WI38 (cell line): ENCODE measurements around the gene OSTC.

Experiments used
- H3K4me3 ChIP-seq: 2 replicates; pipeline ENCODE4 v1.5.1; 2011; ENCODE audit warnings: low read depth, mild to moderate bottlenecking, control low read depth, low read length
- TF ChIP-seq, protein P1 (sequence below): IDR thresholded peaks from 2 replicates; pipeline ENCODE4 v1.5.1; 2012; ENCODE audit warnings: low read depth, mild to moderate bottlenecking, control low read depth, low read length

Gene OSTC

GRCh38 chr4:108649863-108650211 lies 562 bp upstream of the OSTC start:
- TF ChIP-seq, protein P1, sequence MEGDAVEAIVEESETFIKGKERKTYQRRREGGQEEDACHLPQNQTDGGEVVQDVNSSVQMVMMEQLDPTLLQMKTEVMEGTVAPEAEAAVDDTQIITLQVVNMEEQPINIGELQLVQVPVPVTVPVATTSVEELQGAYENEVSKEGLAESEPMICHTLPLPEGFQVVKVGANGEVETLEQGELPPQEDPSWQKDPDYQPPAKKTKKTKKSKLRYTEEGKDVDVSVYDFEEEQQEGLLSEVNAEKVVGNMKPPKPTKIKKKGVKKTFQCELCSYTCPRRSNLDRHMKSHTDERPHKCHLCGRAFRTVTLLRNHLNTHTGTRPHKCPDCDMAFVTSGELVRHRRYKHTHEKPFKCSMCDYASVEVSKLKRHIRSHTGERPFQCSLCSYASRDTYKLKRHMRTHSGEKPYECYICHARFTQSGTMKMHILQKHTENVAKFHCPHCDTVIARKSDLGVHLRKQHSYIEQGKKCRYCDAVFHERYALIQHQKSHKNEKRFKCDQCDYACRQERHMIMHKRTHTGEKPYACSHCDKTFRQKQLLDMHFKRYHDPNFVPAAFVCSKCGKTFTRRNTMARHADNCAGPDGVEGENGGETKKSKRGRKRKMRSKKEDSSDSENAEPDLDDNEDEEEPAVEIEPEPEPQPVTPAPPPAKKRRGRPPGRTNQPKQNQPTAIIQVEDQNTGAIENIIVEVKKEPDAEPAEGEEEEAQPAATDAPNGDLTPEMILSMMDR: no peak
- H3K4me3 ChIP-seq: peak overlapping the region; percentile 85

DNA sequence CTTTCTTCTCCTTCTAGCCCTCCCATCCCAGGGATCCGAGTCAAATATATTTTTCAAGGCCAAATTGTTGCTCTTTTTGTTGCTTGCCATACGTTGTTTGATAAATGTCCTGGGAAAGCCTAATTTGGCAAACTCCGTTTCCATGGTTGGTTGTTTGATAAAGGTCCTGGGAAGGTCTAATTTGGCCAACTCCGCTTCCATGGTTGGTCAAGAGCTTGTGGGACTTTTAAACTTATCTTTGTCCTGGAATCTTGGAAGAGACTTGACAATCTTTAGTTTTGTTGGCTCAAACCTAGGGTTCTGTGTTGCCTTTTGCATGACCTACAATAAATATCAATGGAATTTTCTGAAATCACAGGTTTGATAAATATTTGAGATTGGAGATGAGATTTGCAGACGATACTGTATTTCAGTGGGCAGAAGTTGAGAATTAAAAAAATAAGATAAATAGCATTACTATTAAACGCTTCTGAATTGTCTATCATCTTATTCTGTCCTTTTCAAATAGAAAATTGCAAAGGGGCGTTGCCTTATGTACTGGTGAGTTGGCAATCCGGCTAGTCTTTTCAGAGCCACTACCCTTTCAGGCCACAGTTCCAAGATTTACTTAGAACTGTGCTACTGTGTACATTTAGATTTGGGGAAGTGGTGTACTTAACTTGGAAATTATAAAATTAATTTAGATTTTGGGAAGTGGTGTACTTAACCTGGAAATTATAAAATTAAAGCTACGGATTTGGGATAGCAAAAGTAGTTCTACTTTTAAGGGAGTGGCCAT lies 804 bp downstream of the OSTC start:
- H3K4me3 ChIP-seq: peak overlapping the region; percentile 85
- TF ChIP-seq, protein P1: no peak

DNA sequence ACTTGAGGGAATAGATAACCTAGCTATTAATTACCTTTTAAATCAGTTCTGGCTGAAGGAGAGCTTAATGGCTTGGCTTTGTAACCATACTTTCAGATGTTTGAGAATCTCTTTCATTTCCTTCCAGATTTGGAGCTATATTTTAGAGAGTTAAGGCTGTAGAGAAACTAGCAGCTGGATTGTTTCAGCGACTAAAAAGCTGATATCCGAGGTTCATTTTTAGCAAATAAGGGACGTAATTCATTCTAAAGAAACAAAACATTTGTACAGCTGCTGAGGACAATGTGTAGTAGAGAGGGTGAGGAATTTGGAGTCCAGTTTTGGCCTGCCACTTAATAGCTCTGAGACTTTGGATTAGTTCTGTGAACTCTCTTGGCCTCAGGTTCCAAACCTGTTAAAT lies 12.2 kb downstream of the OSTC start:
- TF ChIP-seq, protein P1: no peak
- no peak overlapping the region for H3K4me3 ChIP-seq

- H3K4me3 ChIP-seq: no peak overlapping the region
- TF ChIP-seq, protein P1: no peak
These were observed 24.1 kb downstream of the OSTC start for GRCh38 chr4:108674356-108674977.

- H3K4me3 ChIP-seq: no peak overlapping the region
- TF ChIP-seq, protein P1: no peak
These were observed 31.0 kb downstream of the OSTC start for GRCh38 chr4:108681321-108681809.

GRCh38 chr4:108683479-108683878 lies 33.1 kb downstream of the OSTC start:
- TF ChIP-seq, protein P1: no peak
- no peak overlapping the region for H3K4me3 ChIP-seq

- no peak overlapping the region for H3K4me3 ChIP-seq
- TF ChIP-seq, protein P1: no peak
These were observed 34.8 kb downstream of the OSTC start for GRCh38 chr4:108685036-108685686.
